GM19328 (cell line): ENCODE data around the gene FOXN3.
"Not testable (repeated sequence)": the region's sequence is repeated elsewhere in the genome, so short reads cannot be mapped to it uniquely, and the experiment has no call there.

Experiments used
- ATAC-seq: cut with Tn5 transposase; IDR thresholded peaks from one replicate; pipeline ENCODE4 v1.9.1; 2021; ENCODE audit warnings: mild to moderate bottlenecking, moderate library complexity; ENCODE audit not compliant: unreplicated experiment

FOXN3 gene

GRCh38 chr14:89206389-89207031 is 210.5 kb downstream of the FOXN3 start:
- ATAC-seq, result no peak

GRCh38 chr14:89205137-89205740 is 211.8 kb downstream of the FOXN3 start:
- no peak for ATAC-seq

DNA sequence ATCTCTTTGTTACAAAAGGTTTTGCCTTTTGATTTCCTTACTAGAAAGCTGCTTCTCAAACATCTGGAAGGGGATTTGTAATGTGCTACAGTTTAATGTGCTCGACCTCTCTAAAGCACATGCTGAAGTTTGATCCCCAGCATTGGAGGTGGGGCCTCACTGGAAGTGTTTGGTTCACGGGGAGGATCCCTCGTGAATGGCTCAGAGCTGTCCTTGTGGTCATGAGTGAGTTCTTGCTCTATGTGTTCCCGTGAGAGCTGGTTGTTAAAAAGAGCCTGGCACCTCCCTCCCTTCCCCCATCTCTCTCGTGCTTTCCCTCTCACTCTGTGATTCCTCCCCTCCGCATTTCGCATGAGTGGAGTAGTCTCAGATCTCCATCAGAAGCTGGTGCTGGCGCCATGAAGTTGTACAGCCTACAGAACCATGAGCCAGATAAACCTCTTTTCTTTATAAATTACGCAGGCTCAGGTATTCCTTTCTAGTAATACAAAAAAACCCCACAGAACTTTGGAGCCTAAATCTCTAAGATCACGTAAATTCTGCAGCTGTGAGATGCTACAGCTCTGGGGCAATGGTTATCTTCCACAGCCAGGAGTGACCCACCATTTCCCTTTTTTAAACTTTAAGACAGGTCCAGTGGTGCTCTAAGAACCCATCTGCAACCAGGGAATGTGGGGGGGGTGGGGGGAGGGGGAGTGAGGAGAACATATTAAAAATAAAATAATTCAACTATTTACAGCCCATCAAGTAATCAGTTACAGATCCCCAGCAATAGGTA is 214.4 kb downstream of the FOXN3 start:
- ATAC-seq, result no peak

DNA sequence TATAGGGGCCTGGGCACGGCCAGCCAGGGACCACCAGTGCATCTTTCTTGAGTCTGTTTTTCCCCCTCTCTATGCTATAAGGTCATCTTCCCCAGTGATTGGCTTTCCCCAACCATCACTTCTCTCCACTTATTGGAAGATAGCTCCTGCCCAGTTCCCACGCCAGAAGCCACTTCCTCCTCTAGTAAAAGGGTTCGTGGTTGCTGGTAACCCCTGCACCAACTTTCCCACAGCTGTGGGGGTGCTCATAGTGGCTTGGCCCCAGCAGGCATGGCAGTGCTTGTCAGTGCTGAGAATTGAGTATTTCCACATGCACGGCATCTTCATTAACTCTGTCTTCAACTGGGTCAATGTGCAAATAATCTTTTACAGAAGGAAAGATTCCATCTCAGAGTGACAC is 215.4 kb downstream of the FOXN3 start:
- ATAC-seq, result no peak

DNA sequence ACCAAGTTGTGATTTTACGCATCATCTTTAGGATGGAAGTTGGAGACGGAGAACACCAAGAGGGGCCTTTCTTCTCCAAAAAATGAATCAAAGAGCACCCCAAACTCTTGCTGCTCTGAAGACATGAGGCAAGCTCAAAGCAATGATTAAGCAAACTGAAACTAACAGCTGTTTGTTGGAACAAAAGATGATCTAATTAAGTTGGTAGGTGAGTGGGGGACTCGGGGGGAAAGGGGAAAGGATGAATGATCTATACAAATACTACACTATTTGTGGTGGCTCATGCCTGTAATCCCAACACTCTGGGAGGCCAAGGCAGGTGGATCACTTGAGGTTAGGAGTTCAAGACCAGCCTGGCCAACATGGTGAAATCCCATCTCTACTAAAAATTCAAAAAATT is 217.7 kb downstream of the FOXN3 start:
- ATAC-seq, result not testable (repeated sequence)

DNA sequence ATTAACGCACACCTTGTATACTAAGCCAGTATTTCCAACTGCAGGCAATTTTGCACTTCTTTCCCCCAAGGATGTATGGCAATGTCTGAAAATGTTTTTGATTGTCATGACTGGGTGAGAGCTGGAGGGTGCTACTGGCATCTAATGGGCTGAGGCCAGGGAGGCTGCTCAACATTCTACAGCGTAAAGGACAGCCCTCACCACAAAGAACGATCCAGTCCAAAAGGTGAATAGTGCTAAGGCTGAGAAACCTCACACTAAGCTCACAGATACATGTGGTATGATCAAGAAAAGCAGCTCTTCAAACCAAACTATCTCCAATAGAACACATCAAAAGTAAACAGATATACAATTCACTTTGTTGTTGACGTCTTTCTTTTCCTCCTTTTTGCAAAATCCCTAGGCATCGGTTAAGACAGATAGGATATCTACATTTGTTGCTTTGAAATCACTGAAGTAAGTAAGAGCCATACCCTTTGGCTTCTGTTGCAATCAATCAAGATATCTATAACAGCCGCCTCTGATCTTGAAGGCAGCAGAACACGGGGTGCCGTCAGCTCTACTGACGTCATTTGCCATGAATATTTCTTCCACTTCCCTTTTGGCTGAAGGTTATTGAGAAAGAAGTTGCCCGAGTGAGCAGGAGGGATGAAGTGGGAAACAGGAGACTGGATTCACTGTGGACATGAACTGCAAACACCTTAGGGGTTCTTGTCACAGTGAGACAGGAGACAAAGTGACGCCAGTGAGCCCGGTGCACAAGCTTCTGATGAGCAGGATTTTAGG is 218.3 kb downstream of the FOXN3 start:
- no peak for ATAC-seq

- no peak for ATAC-seq
These were observed 219.4 kb downstream of the FOXN3 start for GRCh38 chr14:89197623-89198022.

GRCh38 chr14:89196545-89196944 is 220.5 kb downstream of the FOXN3 start:
- ATAC-seq, result no peak

DNA sequence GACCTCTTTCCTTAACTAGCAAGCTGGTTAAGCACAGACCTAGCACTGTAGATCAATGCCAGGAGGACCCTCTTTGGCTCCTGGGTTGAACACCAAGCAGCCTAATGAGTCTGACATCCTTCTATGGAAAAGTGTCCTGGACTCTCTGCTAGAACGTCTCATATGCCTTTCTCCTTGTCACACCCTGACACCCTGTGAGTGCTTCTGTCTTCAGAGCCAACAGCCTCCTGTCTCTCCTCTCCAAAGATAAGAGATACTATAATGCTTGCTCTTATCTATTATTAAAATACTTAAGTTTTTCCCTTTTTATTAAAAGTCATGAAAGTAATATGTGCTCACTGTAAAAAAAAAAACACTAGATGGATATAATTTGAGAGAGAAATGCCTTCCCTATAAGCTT is 222.7 kb downstream of the FOXN3 start:
- ATAC-seq, result no peak

DNA sequence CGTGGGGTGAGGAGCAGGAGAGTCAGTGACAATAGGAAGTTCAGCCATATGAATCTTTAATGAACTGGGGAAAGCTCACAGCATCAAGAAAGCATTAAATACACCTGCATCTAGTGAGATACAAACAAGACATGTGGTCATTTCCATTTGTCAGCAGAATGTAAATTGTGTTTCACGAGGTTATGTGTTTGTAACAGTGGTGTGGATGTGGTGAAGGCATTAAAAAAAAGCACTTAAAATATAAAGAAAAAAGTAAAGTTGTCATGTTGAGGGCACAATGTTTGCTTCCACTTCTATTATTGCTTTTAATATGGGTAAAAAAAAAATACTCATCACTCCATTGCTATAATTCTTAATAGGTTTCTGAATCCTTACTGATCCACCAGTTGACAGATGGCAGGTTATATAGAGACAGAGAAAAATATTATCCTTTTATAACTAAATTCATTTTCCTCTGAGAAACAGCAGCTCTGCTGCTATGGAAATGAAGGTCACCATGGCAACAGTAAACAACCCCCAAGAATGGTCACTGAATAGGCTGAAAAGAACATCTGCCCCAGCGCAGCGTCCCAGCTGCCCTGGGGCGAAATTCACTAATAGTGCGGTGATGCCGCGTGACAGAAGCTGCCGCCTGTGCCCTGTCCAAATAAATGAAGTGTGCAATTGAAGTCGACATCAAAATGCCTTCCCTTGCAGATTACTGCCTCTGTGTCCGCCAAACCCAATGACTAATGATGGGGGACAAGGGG is 226.1 kb downstream of the FOXN3 start:
- ATAC-seq, result no peak

- ATAC-seq, result no peak
These were observed 228.5 kb downstream of the FOXN3 start for GRCh38 chr14:89188492-89188891.

- no peak for ATAC-seq
These were observed 229.5 kb downstream of the FOXN3 start for GRCh38 chr14:89187501-89187900.

DNA sequence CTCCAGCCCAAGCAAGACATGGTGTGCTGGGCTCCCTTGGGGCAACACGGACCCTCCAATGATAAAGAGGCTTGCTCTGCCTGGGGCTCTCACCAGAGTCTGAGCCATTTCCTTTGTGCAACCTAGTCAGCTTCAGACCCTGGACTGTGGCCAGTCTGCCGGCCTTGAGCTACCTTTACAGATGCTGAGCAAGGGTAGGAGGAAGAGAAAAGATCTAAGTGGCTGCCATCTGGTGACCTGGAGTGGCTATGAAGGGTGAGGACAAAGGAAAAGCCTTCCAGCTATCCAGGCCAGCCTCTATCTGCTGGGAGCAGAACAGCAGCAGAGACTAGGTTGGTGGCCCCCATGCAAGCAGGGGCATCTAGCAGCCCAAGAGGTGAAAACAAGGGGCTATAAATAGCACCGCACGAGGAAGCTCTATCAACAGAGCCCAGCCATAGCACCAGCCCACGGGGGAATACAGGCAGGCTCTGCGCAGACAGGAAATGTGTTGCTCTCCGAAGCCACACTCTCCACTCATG is 230.1 kb downstream of the FOXN3 start:
- no peak for ATAC-seq

GRCh38 chr14:89185919-89186855 is 230.8 kb downstream of the FOXN3 start:
- no peak for ATAC-seq

- no peak for ATAC-seq
These were observed 232.1 kb downstream of the FOXN3 start for GRCh38 chr14:89184952-89185351.

- no peak for ATAC-seq
These were observed 234.7 kb downstream of the FOXN3 start for GRCh38 chr14:89182326-89182725.

- ATAC-seq, result no peak
These were observed 236.5 kb downstream of the FOXN3 start for GRCh38 chr14:89180546-89180945.

DNA sequence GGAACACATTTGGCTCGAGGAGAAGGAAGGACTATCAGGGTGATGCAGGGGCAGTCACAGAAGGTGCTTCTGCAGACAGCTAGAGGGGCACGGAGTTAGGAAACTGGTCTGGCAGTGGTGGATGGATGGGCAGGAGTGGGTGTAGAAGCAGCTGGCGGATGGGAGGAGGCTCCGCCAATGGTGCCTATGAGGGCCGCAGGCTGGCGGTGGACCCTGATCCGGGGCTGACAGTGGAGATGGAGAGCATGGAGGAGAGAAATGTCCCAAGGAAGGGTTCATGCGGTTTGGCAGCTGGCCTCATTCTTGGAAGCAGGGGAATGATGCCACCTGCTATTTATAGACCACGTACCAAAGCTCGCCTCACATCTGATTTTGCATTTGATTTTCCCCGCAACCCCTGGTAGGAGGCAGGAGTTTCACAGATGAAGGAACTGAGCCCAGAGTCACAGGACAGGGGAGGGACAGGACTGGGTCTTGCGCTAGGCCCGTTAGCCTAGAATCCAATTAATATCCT is 237.1 kb downstream of the FOXN3 start:
- ATAC-seq, result no peak
